GM21619 (cell line): Measurements from ENCODE around the gene TSR3.

ENCODE experiments used
- ATAC-seq: cut with Tn5 transposase; IDR thresholded peaks from one replicate; pipeline ENCODE4 v1.9.1; 2021; ENCODE audit not compliant: unreplicated experiment

The TSR3 gene

DNA sequence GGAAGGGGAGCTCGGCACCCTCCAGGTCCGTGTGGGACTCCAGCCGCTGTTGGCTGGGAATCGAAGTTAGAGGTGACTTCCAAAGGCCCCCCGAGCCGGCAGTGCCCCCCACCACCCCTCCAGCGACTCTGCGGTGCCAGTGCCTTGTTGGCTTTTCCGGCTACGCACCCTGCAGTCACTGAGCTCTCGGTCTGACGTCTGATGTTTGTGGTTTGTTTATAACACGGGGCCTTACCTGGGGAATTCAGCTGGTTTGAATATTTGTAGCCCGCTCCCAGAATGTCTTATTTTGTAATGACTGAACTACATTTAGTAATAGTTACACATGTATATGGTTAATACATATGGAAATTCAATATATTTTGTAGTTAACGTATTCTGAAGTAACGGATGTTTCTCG lies 25.3 kb downstream of the TSR3 start:
- no peak for ATAC-seq

DNA sequence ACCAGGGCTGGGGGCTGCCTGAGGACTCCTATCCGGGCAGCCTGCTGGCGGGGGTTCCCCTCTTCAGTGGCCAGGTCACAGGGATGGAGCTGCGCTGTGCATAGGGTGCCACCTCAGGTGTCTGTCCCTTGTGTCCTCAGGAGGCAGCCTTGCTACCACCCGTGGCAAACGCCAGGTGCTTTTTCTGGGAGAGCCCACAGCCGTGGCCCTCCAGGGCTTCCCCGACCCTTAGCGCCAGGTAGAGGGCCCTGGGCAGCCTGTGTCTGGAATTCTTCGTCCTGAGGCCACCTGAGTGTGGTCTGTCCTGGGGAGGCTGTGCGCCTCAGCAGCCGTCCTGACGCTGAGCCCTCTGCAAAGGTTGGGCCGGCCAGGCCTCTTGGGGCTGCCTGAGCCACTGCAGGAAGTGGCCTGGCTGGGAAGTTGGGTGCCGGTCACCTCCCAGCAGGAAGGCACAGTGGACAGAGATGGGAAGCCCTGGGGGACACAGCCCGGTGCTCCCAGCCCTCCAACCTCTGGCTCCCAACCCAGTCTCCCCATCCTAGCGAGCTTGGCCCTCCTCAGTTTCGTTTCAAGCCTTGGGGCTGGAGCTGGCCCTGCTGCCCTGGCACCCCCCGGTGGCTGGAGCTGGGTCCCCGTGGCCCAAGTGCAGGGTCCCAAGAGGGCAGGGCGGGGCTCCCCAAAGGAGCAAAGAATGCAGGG lies 25.9 kb downstream of the TSR3 start:
- ATAC-seq, result no peak

DNA sequence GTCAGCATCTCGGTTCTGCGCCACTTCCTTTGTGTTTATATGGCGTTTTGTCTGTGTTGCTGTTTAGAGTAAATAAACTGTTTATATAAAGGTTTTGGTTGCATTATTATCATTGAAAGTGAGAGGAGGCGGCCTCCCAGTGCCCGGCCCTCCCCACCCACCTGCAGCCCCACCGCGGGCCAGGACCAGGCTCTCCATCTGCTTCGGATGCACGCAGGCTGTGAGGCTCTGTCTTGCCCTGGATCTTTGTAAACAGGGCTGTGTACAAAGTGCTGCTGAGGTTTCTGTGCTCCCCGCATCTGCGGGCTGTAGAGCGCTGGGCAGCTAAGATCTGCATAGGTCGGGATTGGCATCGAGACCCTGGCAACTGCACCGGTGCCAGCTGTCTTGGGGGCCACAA lies 26.4 kb downstream of the TSR3 start:
- no peak for ATAC-seq

DNA sequence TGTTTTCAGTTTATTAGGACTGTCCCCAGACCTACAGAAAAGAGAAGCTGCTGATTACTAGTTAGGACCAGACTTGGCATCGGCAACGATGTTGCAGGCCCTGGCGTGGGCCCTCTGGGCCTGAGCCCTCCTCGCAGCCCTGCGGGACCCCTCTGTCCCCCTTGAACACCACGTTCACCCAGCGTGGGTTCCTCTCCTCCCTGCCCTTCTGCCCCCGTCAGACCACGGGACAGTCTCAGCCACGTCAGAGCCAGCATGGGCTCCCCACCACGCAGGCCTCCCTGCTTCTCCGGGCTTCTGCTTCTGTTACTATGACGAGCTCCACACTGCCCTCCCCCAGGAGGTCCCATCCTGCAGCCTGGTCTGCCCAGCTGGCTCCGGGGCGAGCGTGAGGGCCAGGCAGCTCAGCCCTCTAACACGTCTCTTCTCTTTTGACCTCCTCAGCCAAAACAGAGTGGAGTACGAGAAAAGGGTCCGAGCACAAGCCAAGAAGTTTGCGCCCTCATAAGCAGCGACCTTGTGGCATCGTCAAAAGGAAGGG lies 27.3 kb downstream of the TSR3 start:
- ATAC-seq, result no peak

DNA sequence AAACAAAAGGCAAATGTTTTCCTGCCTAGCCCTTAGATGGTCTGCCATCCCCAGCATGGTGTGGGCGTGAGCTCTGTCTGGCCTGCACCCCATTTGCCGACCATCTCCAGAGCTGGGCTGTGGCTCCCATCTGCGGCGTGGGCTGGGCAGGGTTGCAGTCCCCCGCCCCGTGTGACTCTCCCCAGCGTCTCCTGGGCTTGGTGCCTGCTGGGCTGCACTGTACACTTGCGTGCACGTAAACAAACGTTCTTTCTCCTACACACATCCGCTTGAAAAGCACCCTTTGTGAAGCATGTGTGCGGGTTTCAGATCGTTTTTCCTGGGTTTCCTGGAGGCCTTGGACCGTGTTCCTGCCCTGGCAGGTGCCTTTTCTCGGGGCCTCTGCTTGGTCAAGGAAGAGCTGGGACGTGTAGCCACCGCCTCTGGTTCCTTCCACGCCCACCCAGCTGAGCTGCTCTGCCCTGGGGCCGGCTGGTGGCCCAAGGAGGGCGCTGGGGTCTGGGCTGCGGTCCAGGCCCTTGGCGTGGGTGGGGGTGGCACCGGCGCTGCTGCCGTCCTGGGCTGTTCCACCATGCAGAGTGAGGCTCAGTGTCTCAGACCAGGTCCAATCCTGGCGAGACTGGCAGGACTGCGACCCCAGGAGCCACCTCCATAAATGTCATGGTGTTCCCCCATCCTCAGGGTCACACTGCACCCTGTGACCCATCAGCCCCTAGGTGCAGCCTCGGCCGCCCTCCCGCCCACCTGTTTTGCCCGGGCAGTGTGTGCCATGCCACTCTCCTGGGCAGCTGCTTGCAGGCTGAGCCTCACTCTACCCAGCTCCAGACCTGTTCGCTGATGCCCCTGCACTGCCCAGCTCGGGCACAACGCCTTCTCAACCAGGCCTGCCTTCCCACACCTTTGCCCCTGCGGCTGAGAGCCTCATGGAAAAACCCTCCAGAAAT lies 28.1 kb downstream of the TSR3 start:
- no peak for ATAC-seq

DNA sequence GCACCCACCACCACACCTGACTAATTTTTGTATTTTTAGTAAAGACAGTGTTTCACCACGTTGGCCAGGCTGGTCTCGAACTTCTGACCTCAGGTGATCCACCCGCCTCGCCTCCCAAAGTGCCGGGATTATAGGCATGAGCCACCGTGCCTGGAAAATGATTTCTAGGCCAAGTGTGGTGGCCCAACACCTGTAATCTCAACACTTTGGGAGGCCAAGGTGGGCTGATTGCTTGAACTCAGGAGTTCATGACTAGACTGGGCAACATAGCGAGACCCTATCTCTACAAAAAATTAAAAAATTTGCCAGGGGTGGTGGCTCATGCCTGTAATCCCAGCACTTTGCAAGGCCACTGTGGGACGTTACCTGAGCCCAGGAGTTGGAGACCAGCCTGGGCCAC lies 29.3 kb downstream of the TSR3 start:
- no peak for ATAC-seq

DNA sequence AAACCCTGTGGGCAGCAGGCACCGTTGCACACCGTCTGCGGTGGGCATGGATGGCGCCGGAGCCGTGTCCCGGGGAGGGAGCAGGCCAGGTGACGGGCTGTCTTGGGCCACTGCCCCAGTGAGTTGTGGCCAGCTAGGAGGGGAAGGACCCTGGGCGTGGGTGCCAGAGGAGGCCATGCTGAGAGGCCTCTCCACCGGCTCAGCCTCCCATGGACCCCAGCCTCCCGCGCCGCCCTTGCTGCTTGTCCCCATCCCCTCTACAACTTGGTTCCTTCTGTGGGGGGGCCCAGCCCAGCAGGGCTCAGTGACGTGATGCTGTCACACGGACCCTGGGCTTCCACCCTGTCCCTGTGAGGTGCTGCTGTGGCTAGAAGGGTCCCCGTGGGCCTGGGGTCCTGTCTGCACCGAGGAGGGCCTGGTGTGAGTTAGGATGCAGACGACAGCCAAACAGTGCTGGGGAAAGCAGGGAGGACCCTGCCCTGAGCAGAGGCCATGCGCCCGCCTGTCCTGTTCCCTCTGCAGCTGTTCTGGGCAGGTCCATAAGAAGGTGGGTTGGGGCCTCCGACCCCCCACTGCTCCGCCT lies 30.9 kb downstream of the TSR3 start:
- ATAC-seq, result no peak

DNA sequence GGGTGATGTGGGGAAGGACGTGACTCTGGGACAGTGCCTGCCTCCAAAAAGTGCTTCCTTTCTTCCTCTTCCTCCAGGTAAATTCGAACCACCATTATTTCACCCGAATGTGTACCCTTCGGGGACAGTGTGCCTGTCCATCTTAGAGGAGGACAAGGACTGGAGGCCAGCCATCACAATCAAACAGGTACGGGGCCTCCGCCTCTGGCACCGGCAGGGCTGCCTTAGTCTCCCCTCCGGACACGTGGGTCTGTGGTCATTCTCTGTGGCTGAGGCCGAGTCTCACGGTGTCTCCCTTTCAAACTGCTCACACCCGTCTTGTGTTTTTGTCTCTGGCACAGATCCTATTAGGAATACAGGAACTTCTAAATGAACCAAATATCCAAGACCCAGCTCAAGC lies 31.6 kb downstream of the TSR3 start:
- ATAC-seq, result no peak

DNA sequence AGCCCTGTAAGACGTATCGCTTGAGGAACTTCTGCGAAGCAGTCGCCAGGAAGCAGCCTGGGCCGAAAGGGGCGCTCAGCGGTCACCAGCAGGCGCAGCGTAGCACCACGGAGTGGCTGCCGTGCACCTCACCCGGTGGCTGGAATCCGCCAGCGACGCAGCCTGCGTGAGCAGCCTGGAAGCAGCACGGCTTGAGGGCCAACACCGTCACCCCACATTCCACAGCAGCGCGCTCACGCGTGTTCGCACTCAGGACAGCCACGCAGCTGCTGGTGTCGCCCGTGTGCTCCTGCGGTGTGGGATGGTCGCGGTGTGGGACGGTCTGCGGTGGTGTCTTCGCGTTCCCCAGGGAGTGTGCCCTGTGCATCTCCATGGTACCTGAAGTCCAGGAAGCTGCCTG lies 32.6 kb downstream of the TSR3 start:
- ATAC-seq, result no peak

DNA sequence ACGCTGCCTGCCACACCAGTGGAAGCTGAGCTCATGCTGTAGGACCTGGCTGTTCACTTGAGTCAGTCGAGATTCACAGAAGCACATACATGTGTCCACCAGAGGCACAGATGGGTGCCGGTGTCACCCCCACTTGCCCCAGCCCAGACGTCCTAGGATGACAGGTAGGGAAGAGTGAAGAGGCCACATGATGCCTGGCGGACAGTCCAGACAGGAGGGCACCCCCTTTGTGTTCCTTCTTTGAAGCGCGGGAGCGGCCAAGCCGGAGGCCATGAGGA lies 33.5 kb downstream of the TSR3 start:
- ATAC-seq, result no peak

DNA sequence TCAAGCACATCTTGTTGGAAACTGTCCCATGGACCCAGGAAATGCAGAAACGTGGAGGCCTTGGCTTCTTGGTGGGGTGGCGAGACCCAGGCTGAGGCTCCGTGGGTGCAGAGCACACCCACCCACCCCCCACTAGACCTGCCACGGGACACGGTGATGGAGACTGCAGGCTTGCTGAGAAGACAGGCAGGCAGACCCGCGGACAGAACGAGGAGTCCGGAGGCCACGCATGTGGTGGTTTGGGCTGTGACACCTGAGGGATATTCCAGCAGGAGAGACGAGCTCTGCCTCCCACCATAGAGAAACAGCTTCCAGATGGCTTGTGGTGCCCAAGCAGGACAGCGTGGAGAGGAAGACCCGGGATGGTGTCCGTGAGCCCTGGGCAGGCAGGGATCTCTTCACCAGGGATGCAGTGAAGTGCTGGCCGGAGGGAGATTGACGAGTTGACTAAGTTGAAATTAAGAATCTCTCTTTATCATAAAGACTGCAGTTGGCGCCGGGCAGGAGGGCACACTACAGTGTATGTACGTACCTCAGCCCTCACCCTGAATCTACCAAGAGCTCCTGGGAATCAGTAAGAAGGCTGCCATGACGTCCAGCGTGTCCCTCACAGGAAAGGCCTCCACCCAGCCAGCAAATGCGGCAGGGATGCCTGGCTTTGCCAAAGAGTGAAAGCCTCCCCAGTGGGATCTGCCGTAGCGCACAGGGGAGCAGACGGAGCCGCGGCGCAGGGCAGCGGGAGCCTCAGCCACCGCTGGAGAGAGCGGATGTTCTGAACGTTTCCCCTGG lies 34.0 kb downstream of the TSR3 start:
- no peak for ATAC-seq

DNA sequence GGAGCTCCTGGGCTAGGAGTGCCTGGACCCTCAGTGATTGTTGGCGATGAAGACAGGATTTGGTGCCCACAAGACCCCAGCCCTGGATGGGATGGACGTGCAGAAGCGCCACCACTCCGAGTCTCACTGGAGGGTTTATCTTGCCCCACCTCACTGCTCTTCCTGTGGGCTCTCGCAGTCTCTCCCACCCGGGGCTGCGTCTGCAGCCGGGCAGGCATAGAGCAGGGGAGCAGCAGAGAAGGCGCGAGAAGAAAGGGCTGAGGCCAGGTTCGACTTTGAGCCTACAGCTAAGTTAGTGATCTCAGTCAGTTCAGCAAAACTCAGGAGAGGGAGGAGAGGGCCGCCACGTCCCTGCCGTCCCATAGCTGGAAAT lies 35.7 kb downstream of the TSR3 start:
- ATAC-seq, result no peak

DNA sequence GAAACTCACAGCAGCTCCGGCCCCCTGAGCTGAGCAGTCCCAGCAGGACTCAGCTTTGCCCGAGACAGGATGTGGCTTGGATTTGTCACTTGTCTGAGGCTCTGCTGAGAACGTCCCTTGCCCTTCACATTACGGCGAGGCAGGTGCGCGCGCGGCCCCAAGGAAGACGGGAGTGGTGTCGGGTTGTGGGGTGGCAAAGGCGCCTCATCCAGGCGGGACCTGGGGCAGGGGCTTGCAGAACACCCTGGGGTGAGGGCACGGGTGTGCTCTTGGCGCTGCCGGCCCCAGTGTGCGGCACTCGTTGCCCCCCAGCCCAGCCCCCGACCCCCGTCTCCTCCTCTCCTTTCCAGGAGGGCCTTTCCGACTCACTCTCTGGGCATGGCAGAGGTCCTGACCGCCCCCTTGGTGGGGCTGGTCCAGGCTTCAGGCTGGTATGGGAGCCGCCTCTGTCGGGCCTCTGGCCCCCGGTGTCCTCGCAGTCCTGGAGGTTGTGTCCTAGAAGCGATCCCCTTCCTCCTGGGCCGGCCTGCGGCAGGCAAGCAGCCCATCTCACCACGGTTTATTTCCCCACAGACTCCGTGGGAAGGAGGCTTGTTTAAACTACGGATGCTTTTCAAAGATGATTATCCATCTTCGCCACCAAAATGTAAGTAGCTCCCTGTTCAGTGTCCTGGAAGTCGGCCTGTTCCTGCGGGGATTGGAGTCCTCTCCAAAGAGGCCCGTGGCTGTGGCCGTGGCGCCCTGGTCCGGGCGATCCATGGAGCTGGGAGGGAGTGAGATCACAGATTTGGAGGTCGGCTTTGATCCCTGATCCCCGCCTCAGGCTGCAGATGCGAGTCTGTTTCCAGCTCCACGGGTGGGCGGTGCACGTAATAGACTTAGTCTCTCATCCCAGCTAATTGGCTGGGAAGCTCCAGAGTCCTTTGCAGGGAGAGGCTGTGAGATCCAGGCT lies 36.3 kb downstream of the TSR3 start:
- ATAC-seq, result no peak

DNA sequence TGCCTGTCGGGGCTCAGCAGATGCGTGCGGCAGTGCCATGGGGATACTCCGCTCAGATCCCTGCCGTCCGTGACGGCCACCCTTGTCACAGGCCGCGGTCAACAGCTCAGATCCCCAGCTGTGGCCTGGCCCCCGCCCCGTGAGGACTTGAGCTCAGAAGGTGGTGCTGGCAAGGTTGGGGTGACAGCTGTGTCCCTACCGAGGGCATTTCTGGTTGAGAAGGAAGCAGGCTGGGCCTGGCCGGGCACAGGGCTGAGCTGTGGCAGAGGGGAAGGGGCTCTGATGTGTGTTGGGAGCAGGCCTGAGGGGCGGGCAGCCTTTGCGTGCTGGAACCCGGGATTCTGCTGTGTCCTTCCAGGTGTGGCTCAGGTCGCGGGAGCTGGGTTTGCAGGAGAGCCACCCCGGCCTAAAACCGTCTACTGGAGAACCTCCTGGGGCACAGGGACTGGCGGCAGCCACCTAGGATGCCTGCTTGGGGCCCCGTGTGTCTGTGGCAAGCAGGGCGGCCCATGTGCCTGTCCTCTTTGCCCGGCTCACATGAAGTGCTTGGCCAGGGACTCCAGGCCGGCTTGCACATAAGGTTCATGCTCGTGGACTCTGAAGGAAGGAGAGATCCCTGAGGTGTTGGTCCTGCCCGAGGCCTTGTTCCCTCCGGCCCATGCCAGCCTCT lies 37.1 kb downstream of the TSR3 start:
- ATAC-seq, result no peak

DNA sequence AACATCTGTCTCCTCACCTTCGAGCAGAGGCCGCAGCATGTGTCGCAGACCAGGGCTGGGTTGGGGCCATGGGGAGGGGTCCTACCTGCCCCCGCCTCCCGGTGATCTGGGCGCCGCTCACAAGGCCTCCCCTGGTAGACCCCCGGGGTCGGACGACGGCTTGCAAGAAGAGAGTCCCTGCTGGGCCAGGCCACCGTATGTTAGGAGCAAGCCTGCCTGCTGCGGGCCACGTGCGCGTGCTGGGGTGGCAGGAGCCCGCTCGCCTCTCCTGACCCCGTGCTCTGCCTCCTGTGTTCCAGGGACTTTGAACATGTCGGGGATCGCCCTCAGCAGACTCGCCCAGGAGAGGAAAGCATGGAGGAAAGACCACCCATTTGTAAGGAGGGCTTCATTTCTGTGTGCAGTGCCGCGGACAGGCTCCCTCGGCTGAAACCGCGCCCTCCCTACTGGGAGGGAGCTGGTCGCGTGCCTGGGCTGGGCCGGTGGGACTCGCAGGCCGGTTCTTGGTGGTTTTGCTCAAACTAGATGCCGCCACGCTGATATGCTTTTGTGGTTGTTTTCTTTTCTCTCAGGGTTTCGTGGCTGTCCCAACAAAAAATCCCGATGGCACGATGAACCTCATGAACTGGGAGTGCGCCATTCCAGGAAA lies 37.8 kb downstream of the TSR3 start:
- ATAC-seq, result no peak

DNA sequence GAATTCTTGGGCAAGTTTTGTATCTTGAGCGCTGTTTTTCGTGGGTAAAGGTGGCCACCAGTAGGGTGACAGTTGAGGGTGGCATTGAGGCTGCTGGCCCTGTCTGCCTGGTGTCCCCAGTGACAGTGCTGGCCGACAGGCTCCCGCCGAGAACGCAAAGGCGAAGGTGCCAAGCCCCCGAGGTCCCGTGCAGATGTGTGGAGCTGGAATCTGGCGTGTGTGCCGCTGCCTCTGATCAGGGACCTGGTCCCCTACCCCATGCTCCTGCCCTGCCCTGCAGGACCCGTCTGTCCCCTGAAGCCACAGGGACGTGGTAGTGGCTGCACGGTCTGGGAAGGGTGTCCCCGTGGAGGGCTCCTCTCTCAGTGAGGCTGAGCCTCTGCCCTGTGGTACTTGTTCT lies 38.8 kb downstream of the TSR3 start:
- ATAC-seq, result no peak

DNA sequence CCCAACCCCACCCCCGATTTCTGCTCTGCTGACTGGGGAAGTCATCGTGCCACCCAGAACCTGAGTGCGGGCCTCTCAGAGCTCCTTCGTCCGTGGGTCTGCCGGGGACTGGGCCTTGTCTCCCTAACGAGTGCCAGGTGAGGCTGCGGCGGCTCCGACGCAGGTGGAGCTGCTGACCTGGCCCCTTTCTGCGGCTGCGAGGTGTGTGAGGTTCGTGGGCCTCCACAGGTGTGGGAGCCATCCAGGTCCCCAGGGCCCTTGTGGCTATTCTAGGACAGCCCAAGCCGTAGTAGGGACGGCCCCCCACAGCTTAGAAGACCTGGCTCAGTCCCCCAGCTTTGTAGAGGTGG lies 39.2 kb downstream of the TSR3 start:
- no peak for ATAC-seq

DNA sequence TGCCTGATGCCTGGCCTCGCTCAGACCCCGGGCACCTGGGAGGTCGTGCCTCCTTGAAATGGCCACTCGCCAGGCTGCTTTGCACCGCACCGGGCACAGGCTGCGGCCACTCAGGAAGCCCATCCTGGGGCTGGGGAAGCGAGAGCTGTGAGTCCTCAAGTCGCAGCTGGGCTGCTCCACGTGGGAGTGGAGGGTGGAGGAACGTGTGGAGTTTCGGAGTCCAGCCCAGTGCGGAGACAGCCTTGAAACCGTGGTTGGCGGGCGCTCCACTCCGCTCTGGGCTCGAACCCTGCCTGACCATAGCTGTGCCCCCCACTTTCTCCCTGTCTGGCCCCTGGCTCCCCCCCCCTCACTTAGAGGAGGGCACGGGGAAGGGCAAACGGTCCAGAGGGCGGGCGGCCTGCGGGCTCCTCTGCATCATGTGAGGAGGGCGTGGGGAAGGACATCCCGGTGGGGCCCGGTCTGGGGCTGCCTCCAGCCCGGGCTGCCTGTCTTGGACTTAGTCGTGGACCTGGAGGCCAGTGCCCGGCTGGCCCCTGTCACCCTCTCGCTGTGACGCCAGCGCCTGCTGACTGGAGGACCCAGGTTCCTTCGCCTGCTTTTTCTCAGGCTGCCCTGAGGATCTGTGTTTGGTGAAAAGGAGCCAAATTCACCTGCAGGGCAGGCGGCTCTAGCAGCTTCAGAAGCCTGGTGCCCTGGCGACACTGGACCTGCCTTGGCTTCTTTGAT lies 39.8 kb downstream of the TSR3 start:
- no peak for ATAC-seq
